PC-9 (cell line): ENCODE measurements around the gene HEATR5A.

Experiments
- EZH2 ChIP-seq: fragments of 200-600 bp; sonication (generic); IDR thresholded peaks from 2 replicates; pipeline ENCODE4 v1.8.0; 2017; ENCODE audit warnings: antibody characterized with exemption, low read depth
- TF ChIP-seq, protein P1 (sequence below): fragments of 200-600 bp; sonication (generic); conservative IDR thresholded peaks from 2 replicates; pipeline ENCODE4 v1.6.1; 2017; ENCODE audit warnings: mixed run types, antibody characterized with exemption, mild to moderate bottlenecking, moderate library complexity

DNA sequence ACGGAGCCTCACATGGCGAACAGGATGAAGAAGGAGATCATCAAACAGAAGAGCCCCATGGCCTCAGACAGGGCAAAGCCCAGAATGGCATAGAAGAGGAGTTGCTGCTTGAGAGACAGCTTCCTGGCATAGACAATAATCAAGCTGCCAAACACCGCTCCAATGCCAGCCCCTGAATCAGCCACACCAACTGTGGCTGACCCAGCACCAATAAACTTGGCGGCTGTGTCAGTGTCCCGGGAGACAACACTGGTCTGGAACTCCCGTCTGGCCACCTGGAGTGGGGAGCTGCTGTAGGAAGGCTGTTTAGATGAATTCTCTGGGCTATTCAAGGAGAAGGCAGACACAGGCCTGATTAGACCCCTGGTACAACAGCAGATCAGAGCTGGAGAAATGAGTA, 100.1 kb downstream of the HEATR5A start:
- TF ChIP-seq, protein P1, sequence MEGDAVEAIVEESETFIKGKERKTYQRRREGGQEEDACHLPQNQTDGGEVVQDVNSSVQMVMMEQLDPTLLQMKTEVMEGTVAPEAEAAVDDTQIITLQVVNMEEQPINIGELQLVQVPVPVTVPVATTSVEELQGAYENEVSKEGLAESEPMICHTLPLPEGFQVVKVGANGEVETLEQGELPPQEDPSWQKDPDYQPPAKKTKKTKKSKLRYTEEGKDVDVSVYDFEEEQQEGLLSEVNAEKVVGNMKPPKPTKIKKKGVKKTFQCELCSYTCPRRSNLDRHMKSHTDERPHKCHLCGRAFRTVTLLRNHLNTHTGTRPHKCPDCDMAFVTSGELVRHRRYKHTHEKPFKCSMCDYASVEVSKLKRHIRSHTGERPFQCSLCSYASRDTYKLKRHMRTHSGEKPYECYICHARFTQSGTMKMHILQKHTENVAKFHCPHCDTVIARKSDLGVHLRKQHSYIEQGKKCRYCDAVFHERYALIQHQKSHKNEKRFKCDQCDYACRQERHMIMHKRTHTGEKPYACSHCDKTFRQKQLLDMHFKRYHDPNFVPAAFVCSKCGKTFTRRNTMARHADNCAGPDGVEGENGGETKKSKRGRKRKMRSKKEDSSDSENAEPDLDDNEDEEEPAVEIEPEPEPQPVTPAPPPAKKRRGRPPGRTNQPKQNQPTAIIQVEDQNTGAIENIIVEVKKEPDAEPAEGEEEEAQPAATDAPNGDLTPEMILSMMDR = no peak
- no peak for TF ChIP-seq EZH2
